Measurements from ENCODE around the gene EFHB. TPM values are rescaled to one million over a fixed set of nuclear protein-coding genes. Genes with fewer than 3 reads are reported as not detected.

The EFHB gene
- total RNA-seq, 2 donors from 2014 or later: 1.3 to 2.7 TPM

GRCh38 chr3:19932422-19932821 lies 1.6 kb downstream of the EFHB start:
- no peaks in the 10 kb centered on the region for H3K36me3 Mint-ChIP-seq (ENCODE audit: low read depth)
- no peak overlapping the region for H3K9ac ChIP-seq (ENCODE audit: extremely low read depth, low read length, poor library complexity, severe bottlenecking)
- WGBS, 2 experiments (ENCODE audit: insufficient coverage in 1 of 2, insufficient read length in 1 of 2): 91 to 100% methylated on average over 1 to 2 of the region's 2 CpGs
- H3K4me1 ChIP-seq (ENCODE audit: control insufficient read depth, insufficient read depth, low read length): no peaks in the 10 kb centered on the region
- H3K27ac ChIP-seq (ENCODE audit: low read depth, low read length): no peak overlapping the region
- no peak overlapping the region for H3K27ac Mint-ChIP-seq
- no peak for TF ChIP-seq CTCF (conservative IDR thresholded peaks at IDR 0.05)
- no peak for DNase-seq
- H3K9me3 ChIP-seq (ENCODE audit: control insufficient read depth, low read length): no peaks in the 10 kb centered on the region
- no peaks in the 10 kb centered on the region for H3K9me3 Mint-ChIP-seq
- H3K4me3 ChIP-seq (ENCODE audit: low read length): no peak overlapping the region
- no peaks in the 10 kb centered on the region for H3K27me3 ChIP-seq (ENCODE audit: control insufficient read depth, insufficient read depth, low read length, poor library complexity, severe bottlenecking)
- peaks cover 8% of the 10 kb centered on the region for H3K4me1 Mint-ChIP-seq
- H3K4me3 Mint-ChIP-seq: no peak overlapping the region
- H3K27me3 Mint-ChIP-seq (ENCODE audit: insufficient read depth): peaks cover 2% of the 10 kb centered on the region
- no peaks in the 10 kb centered on the region for H3K36me3 ChIP-seq (ENCODE audit: control insufficient read depth, insufficient read depth, low read length)

- Histone ChIP-seq H3K4me3 (ENCODE audit: low read length) (no peak overlapping the region), H3K9me3 (ENCODE audit: control insufficient read depth, low read length) (no peaks in the 10 kb centered on the region), H3K27me3 (ENCODE audit: control insufficient read depth, insufficient read depth, low read length, poor library complexity, severe bottlenecking) (no peaks in the 10 kb centered on the region), H3K27ac (ENCODE audit: low read depth, low read length) (no peak overlapping the region), H3K9ac (ENCODE audit: extremely low read depth, low read length, poor library complexity, severe bottlenecking) (no peak overlapping the region), H3K4me1 (ENCODE audit: control insufficient read depth, insufficient read depth, low read length) (no peaks in the 10 kb centered on the region), H3K36me3 (ENCODE audit: control insufficient read depth, insufficient read depth, low read length) (no peaks in the 10 kb centered on the region)
- no peak for DNase-seq
- Mint-ChIP-seq H3K9me3 (no peaks in the 10 kb centered on the region), H3K27me3 (ENCODE audit: insufficient read depth) (peaks cover 2% of the 10 kb centered on the region), H3K36me3 (ENCODE audit: low read depth) (no peaks in the 10 kb centered on the region), H3K4me1 (peaks cover 8% of the 10 kb centered on the region), H3K4me3 (no peak overlapping the region), H3K27ac (no peak overlapping the region)
- WGBS, 2 experiments (ENCODE audit: insufficient coverage in 1 of 2, insufficient read length in 1 of 2): 89 to 90% methylated on average over 1 of the region's 1 CpG
- no peak for TF ChIP-seq CTCF (conservative IDR thresholded peaks at IDR 0.05)
Measured at GRCh38 chr3:19931767-19932188, 2.2 kb downstream of the EFHB start.

- TF ChIP-seq CTCF (conservative IDR thresholded peaks at IDR 0.05): no peak
- Mint-ChIP-seq H3K36me3 (ENCODE audit: low read depth) (no peaks in the 10 kb centered on the region), H3K27ac (no peak overlapping the region), H3K27me3 (ENCODE audit: insufficient read depth) (peaks cover 2% of the 10 kb centered on the region), H3K9me3 (no peaks in the 10 kb centered on the region), H3K4me1 (peaks cover 8% of the 10 kb centered on the region), H3K4me3 (no peak overlapping the region)
- H3K9ac ChIP-seq (ENCODE audit: extremely low read depth, low read length, poor library complexity, severe bottlenecking): no peak overlapping the region
- no peak for DNase-seq
- H3K27ac ChIP-seq (ENCODE audit: low read depth, low read length): no peak overlapping the region
- no peaks in the 10 kb centered on the region for H3K4me1 ChIP-seq (ENCODE audit: control insufficient read depth, insufficient read depth, low read length)
- H3K27me3 ChIP-seq (ENCODE audit: control insufficient read depth, insufficient read depth, low read length, poor library complexity, severe bottlenecking): no peaks in the 10 kb centered on the region
- WGBS, 2 experiments (ENCODE audit: insufficient coverage in 1 of 2, insufficient read length in 1 of 2): 91 to 96% methylated on average over 2 of the region's 2 CpGs
- H3K4me3 ChIP-seq (ENCODE audit: low read length): no peak overlapping the region
- no peaks in the 10 kb centered on the region for H3K36me3 ChIP-seq (ENCODE audit: control insufficient read depth, insufficient read depth, low read length)
- no peaks in the 10 kb centered on the region for H3K9me3 ChIP-seq (ENCODE audit: control insufficient read depth, low read length)
Measured at GRCh38 chr3:19931180-19931692, 2.8 kb downstream of the EFHB start.

All from endodermal cell (in vitro differentiated cells).